Hepatocyte (in vitro differentiated cells): ENCODE results near the gene ODAM. TPM values are rescaled to one million over a fixed set of nuclear protein-coding genes. Genes with fewer than 3 reads are reported as not detected.

ENCODE experiments used
- DNase-seq: peaks from one replicate; pipeline ENCODE4 v3.0.0-alpha.2; 2016; ENCODE audit warnings: low spot score
- H2AFZ ChIP-seq: fragments of 200-600 bp; sonication (generic); 2 replicates; pipeline ENCODE4 v1.6.0; 2016; ENCODE audit warnings: antibody characterized with exemption, mild to moderate bottlenecking
- H3K27ac ChIP-seq: fragments of 200-600 bp; sonication (generic); 2 replicates; pipeline ENCODE4 v1.5.1; 2016; ENCODE audit warnings: mild to moderate bottlenecking
- H3K27me3 ChIP-seq: fragments of 200-600 bp; sonication (generic); 2 replicates; pipeline ENCODE4 v1.6.1; 2016
- H3K36me3 ChIP-seq: fragments of 200-600 bp; sonication (generic); replicated peaks from 2 replicates; pipeline ENCODE4 v1.5.1; 2016; ENCODE audit warnings: low read depth; ENCODE audit not compliant: insufficient read depth
- H3K4me1 ChIP-seq: fragments of 200-600 bp; sonication (generic); 2 replicates; pipeline ENCODE4 v1.5.1; 2016; ENCODE audit warnings: mild to moderate bottlenecking, moderate library complexity; ENCODE audit not compliant: insufficient read depth
- H3K4me2 ChIP-seq: fragments of 200-600 bp; sonication (generic); 2 replicates; pipeline ENCODE4 v1.6.0; 2016
- H3K4me3 ChIP-seq: fragments of 200-600 bp; sonication (generic); 2 replicates; pipeline ENCODE4 v1.5.1; 2016; ENCODE audit warnings: mild to moderate bottlenecking
- H3K79me2 ChIP-seq: fragments of 200-600 bp; sonication (generic); 2 replicates; pipeline ENCODE4 v1.6.0; 2017; ENCODE audit warnings: mild to moderate bottlenecking
- H3K9me2 ChIP-seq: fragments of 200-600 bp; sonication (generic); replicated peaks from 2 replicates; pipeline ENCODE4 v1.6.0; 2017; ENCODE audit warnings: mild to moderate bottlenecking; ENCODE audit not compliant: insufficient read depth
- H3K9me3 ChIP-seq: fragments of 200-600 bp; sonication (generic); 2 replicates; pipeline ENCODE4 v1.5.1; 2016; ENCODE audit warnings: low read depth, mild to moderate bottlenecking
- H4K20me1 ChIP-seq: fragments of 200-600 bp; sonication (generic); 2 replicates; pipeline ENCODE4 v1.6.0; 2016; ENCODE audit warnings: mild to moderate bottlenecking; ENCODE audit not compliant: insufficient read depth, poor library complexity, severe bottlenecking
- EZH2 ChIP-seq: fragments of 200-600 bp; sonication (generic); IDR thresholded peaks from 2 replicates; pipeline ENCODE4 v1.6.1; 2016; ENCODE audit warnings: antibody characterized with exemption, mild to moderate bottlenecking, borderline replicate concordance
- EZH2phosphoT487 ChIP-seq: fragments of 200-600 bp; sonication (generic); IDR thresholded peaks from one replicate; pipeline ENCODE4 v1.6.1; 2018; ENCODE audit warnings: antibody characterized with exemption, mild to moderate bottlenecking, low read depth, moderate library complexity; ENCODE audit not compliant: unreplicated experiment, severe bottlenecking
- WGBS: methylation state at CpG from one replicate; pipeline ENCODE4 v1.1.6; 2016; ENCODE audit warnings: low lambda C conversion rate; ENCODE audit errors: missing lambda C conversion rate; 5-methylcytosine and 5-hydroxymethylcytosine counted together
- polyA plus RNA-seq: library from polyadenylated mRNA; unstranded; fragments of >200 nt; fragmentation: Nextera tagmentation; extraction: Ambion mirVana; gene quantifications from 2 replicates; pipeline ENCODE4 v1.2.1, GENCODE V29; 2016
- total RNA-seq: library from RNA; depleted of rRNA; stranded (reverse); fragments of >200 nt; gene quantifications from 2 replicates; pipeline ENCODE4 v1.2.3, GENCODE V29; 2014
- TF ChIP-seq, protein P1 (sequence below): fragments of 200-600 bp; sonication (generic); IDR thresholded peaks from 2 replicates; pipeline ENCODE4 v1.5.1; 2016; ENCODE audit warnings: antibody characterized with exemption, mild to moderate bottlenecking; ENCODE audit not compliant: poor library complexity

The ODAM gene
- total and polyA plus RNA-seq, 2 experiments from 2014 or later = 1.2 to 3.8 TPM

DNA sequence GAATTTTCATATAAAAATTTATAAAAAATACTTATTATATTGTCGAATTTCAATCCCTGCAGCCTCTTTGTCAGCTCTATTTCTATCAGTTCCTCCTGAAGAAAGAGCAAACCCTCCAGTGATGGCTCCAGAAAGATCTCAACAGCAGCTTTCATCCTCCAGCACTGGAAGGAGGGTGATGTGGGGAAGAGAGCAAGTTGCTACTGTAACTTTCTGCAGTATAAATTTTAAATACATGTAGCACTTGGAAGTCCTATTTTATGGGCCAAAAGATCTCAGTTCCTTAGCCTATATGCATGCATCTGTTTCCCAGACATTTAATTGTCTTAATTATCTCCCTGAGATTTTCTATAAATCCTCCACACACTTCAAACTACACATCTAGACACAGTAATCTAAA is 13.7 kb upstream of the ODAM start:
- TF ChIP-seq, protein P1, sequence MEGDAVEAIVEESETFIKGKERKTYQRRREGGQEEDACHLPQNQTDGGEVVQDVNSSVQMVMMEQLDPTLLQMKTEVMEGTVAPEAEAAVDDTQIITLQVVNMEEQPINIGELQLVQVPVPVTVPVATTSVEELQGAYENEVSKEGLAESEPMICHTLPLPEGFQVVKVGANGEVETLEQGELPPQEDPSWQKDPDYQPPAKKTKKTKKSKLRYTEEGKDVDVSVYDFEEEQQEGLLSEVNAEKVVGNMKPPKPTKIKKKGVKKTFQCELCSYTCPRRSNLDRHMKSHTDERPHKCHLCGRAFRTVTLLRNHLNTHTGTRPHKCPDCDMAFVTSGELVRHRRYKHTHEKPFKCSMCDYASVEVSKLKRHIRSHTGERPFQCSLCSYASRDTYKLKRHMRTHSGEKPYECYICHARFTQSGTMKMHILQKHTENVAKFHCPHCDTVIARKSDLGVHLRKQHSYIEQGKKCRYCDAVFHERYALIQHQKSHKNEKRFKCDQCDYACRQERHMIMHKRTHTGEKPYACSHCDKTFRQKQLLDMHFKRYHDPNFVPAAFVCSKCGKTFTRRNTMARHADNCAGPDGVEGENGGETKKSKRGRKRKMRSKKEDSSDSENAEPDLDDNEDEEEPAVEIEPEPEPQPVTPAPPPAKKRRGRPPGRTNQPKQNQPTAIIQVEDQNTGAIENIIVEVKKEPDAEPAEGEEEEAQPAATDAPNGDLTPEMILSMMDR = no peak
- TF ChIP-seq EZH2 = no peak
- no peak for TF ChIP-seq EZH2phosphoT487
- no peak for DNase-seq
- H3K4me2 ChIP-seq = no peak overlapping the region
- H3K27ac ChIP-seq = no peak overlapping the region
- peaks cover 10% of the 10 kb centered on the region for H3K4me1 ChIP-seq
- H3K36me3 ChIP-seq = no peaks in the 10 kb centered on the region
- no peaks in the 10 kb centered on the region for H3K27me3 ChIP-seq
- H3K9me2 ChIP-seq = no peaks in the 10 kb centered on the region
- H4K20me1 ChIP-seq = no peaks in the 10 kb centered on the region
- H3K79me2 ChIP-seq = no peaks in the 10 kb centered on the region
- H3K9me3 ChIP-seq = no peaks in the 10 kb centered on the region
- H3K4me3 ChIP-seq = no peak overlapping the region
- H2AFZ ChIP-seq = no peak overlapping the region
- WGBS = 83% methylated on average over 1 of the region's 1 CpG

DNA sequence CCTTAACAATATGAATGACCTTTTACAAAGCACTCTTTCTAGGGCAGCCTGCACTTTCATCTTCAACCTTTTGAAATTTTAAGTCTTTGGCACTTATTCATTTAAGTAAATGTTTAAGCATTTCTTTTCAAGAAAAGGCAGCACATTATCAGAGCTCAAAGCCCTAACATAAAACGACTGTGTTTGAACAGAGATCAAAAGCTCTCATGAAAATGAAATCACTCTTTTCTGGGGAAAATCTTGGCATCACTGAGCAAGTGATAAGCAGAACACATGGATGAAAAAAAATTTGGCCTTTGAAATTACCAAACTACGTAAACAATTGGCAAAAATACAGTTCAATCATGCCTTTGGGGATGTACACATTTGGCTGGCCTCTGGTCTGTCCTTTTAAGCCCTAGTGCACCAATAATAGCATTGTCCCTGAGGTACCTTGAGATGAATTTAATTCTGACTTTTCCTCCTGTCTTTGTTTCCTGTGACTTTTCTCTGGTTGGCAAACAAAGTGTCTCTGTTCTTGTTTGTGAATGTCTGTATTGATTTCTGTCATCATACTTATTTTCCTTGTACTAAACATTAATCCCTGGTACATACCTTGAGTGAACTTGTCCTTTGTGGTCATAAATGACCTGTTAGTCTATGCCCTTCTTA is 12.9 kb upstream of the ODAM start:
- Histone ChIP-seq H3K79me2 (no peaks in the 10 kb centered on the region), H3K27ac (no peak overlapping the region)

DNA sequence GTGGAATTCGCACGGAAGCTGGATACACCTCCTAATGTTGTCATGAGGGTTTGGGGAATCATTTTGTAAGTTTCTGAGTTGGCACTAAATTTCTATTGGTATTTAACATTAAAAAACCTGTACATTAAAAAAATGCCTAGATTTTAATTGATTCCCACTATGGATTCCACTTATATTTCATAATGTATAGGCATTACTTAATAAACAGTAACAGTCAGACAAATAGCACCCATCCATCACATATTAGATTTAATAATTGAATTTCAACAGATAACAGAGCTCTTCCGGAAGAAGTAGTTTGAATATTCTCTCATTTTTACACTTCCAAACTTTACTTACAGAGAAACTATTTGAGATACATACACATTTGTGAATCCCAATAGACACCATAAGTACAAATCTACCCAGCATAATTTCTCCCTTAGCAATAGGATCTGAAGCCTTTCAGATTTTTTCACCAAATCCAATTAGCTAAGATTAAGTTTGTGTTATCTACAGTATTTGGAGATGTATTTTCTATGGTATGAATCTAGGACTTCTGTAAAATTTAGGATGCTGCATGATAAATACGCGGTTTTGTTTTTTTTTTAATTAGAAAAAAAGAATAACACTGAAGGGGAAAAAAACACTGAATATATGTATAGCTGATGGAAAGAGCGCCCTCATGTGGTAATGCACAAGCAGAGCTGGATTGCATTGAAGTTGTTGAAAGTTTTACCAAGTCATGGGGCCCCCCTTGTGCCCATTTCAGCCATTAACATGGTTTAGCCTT is 12.2 kb upstream of the ODAM start:
- Histone ChIP-seq H3K9me2 (no peaks in the 10 kb centered on the region), H3K27ac (no peak overlapping the region), H3K4me2 (no peak overlapping the region), H3K4me1 (peaks cover 10% of the 10 kb centered on the region), H2AFZ (no peak overlapping the region), H3K4me3 (no peak overlapping the region), H3K27me3 (no peaks in the 10 kb centered on the region), H3K36me3 (no peaks in the 10 kb centered on the region), H3K9me3 (no peaks in the 10 kb centered on the region), H4K20me1 (no peaks in the 10 kb centered on the region), H3K79me2 (no peaks in the 10 kb centered on the region)
- 42% methylated on average over 6 of the region's 6 CpGs for WGBS
- peak; percentile 79 for DNase-seq
- TF ChIP-seq, protein P1 = peak; percentile 69
- TF ChIP-seq EZH2 = no peak

More for the DNA sequence above, 12.9 kb upstream of the ODAM start:
- WGBS = 11% methylated on average over 2 of the region's 2 CpGs
- no peaks in the 10 kb centered on the region for H3K9me2 ChIP-seq
- no peak for DNase-seq
- H4K20me1 ChIP-seq = no peaks in the 10 kb centered on the region
- H3K4me3 ChIP-seq = no peak overlapping the region
- H3K27me3 ChIP-seq = no peaks in the 10 kb centered on the region
- TF ChIP-seq EZH2 = no peak
- TF ChIP-seq EZH2phosphoT487 = peak; percentile 77
- H3K9me3 ChIP-seq = no peaks in the 10 kb centered on the region
- no peaks in the 10 kb centered on the region for H3K36me3 ChIP-seq
- no peak overlapping the region for H3K4me2 ChIP-seq
- H3K4me1 ChIP-seq = peaks cover 10% of the 10 kb centered on the region
- H2AFZ ChIP-seq = peak overlapping the region; percentile 22

DNA sequence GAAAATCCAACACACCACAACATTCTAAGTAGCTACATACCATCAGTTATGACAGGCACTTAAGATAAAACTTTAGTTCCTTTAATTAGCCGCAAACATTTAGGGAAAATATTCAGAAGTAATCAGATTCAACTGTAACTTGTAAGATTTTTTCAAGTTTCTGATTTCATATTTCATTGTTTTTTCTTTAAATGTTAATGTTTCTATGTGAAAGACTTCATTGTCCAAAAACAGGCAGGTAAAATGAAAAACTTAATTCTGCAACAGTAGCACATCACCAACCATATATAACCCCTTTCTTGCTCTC is 11.6 kb upstream of the ODAM start:
- Histone ChIP-seq H3K36me3 (no peaks in the 10 kb centered on the region), H3K27ac (no peak overlapping the region), H3K79me2 (no peaks in the 10 kb centered on the region), H3K9me2 (no peaks in the 10 kb centered on the region), H3K4me2 (no peak overlapping the region), H3K27me3 (no peaks in the 10 kb centered on the region), H3K4me3 (no peak overlapping the region), H4K20me1 (no peaks in the 10 kb centered on the region), H2AFZ (no peak overlapping the region), H3K4me1 (peaks cover 10% of the 10 kb centered on the region), H3K9me3 (no peaks in the 10 kb centered on the region)
- TF ChIP-seq EZH2 = no peak
- no peak for TF ChIP-seq EZH2phosphoT487
- TF ChIP-seq, protein P1 = no peak
- DNase-seq = no peak
- 70% methylated on average over 1 of the region's 1 CpG for WGBS
